Erythroblast (primary cell): ENCODE results near the gene UQCR11.

Source experiments
- GATA1 ChIP-seq: IDR thresholded peaks from 2 replicates; pipeline ENCODE4 v1.6.1; 2011; ENCODE audit warnings: low read depth, mild to moderate bottlenecking, control low read depth, low read length, moderate library complexity
- POLR2A ChIP-seq: IDR thresholded peaks from 2 replicates; pipeline ENCODE4 v1.6.1; 2011; ENCODE audit warnings: mild to moderate bottlenecking, low read length

DNA sequence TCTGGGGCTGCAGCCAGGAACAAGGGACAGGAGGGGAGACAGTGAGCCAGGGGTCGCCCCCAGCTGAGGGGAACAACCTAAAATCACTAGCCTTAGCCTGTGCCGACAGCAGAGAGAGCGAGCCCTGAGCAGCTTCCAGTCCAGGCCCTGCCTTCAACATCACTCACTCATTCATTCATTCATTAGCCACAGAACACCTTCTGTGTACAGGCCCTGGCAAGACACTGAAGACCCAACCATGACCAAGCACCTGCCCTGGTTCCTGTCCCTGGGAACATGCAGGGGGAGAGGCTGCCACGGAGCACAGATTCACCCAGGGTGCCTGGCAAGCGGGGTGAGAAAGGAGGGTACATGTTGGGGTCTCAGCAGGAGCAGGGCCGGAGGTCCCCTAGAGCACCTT, 42.0 kb downstream of the UQCR11 start:
- no peak for TF ChIP-seq POLR2A
- no peak for TF ChIP-seq GATA1
